ENCODE measurements around the gene GIPC2.
"Not testable (repeated sequence)": the region's sequence is repeated elsewhere in the genome, so short reads cannot be mapped to it uniquely, and the experiment has no call there.

Gene GIPC2

DNA sequence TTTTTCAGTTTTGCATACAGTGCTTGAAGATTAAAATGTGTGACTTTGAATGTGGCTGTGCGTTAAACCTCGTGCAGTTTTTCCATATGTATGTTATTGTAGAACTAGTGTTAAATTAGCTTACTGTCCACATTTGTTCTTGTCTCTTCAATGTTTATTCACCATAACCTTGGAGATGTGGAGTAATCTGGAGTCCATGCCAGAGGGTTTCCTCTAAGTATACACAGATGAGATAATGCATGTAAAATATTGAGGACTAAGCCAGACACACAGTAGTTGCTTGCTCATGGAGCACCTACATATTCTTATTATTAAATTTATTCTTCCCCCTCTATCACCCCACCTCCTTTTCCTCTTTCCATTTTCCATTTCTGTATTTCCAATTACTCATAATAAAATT, 7.7 kb upstream of the GIPC2 start:
- peak; percentile 10 for DNase-seq

DNA sequence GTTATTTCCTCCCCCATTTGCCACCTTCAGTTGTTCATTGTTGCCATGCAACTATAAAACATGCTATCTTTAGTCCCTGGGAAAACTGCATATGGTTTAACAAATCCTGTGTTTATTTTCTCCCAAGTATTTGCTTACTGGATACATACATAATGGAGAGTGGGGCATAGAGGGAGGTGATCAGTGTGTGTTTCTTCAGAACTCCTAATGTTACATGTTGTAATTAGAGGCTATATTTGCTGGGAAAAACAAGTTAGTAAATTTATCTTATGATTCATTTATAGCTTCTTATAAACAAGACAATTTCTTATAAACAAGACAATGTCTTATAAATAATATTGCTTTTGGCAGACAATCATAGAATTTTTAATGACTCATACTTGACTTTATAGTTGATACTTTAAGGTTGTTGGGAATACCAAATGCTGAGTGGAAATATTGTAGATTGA, 7.3 kb upstream of the GIPC2 start:
- no peak for DNase-seq

DNA sequence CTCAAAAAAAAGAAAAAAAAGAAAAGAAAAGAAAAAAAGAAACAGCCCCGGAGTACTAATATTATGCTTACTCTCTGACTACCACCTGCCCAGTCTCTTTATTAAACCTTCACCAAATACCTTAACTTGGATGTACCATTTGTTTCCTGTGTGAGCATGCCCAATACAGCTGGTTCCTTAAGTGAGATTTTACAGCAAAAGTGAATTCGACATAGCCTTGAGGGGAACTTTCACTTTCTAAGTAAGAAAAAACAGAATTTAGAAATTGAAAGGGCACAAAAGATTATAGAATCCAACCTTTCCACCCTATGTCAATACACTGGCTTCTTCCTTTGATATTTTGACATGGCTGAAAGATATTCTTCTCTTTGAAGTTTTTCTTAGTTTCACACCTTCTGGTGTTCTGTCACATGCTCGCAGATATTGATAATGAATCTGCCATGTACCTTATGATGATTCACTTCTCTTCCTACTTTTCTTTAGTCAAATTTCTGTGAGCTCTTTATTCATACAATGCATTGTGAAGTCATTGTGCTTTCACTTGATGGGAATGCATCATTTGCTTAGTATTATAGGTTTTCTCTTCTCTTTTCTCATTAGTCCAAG, 5.2 kb upstream of the GIPC2 start:
- DNase-seq: no peak

DNA sequence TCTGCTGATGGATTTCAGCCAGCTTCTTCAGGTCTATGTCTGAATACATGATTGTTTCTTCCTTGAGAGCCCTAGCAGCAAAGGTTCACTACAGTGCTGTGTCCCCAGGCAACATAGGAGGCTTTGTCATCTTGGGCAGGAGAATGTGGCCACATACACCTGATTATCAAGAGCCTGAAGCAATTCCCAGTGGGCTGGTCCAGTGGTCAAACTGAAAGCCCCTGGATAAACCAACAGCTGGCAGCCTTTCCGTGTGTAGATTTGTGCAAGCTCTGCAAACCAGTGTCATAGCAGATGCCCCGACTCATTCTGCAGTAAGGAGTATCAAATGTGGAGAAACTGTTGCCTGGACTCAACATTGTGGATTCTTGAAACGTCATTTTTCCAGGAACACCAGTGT, 2.3 kb upstream of the GIPC2 start:
- no peak for DNase-seq

DNA sequence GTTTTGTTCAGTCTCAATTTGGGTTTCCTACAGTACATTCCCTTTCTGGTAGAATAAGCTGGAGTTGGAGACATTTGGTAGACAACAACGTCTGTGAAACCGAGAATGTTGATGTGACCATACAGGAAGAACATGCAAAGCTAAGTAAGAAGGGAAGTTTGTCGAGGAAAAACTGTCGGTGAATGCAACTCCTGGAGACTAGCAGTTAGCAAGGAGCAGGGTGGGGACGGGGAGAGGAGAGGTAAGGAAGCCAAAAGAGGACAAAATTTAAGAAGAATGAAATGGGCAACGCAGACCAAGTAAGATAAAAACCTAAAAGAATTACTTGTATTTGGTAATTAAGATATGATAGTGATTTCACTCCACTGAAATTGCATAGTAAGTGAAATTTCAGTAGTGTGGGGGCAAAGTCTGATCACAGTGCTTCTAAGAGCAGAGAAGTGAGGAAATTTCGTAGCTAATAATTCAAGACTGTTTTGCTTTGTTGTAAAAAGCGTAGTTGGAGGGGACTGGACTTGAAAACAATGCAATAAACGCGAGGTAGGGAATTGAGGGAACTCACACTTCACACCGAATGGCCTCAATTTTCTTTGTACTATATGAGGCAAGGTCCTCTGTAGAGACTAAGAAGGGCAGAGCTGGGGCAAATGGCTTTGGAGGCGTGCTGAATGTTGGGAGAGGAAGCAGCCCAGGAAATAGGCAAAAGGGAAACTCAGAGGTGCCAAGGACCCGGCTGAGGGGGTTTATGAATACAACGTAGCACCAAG, 787 bp upstream of the GIPC2 start:
- no peak for DNase-seq

DNA sequence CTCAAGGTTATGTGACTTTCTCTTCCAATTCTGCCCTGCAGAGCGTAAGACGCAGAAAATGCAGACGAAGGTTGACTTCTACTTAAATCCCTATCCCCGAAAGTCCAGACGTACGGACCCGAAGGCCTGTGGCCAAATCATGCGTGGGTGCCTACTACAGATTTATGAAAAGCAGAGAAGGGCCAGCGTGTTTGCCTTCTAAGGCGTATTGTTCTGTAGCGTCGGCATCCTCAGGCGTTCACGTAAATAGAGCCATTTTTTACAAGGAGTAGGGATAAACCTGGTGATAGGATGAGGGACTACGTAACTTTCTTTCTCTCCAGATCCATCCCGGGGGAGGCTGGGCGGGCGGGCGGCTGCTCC, 222 bp upstream of the GIPC2 start:
- DNase-seq: no peak

DNA sequence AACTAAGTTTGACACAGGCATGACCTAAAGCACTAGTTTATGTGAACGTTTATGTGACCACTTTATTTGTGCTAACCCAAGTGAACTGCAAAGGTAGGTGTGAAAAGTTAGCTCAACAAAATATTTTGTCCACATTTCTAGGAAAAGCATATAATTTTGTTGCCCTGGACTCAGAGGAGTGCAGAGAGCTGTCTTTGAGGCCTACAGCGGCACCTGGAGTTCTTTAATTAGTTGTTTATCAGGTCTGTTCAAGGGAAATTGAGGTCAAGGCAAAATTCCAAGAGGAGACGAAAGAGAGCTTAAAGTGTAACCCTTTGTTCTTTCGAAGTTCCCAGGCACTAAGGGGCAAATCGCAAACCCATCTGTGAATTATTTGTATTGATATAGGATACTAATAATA, 1.3 kb downstream of the GIPC2 start:
- no peak for DNase-seq

DNA sequence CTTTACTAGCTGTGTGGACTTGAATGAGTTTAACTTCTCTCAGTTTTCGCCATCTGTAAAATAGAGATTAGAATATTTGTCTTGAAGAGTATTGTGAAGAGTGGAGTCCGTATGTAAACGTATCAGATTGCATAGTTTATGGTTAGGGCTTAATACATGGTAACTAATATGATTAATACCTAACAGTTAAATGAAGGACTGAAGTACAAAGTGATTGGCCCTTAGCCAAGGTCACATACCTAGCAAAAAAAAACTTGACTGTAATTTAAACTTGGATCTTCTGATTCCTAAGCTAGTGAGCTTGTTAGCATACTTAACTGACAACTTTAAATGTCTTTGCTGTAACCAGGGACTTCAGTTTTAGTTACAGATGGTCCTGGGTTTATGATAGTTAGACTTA, 1.9 kb downstream of the GIPC2 start:
- DNase-seq: no peak

DNA sequence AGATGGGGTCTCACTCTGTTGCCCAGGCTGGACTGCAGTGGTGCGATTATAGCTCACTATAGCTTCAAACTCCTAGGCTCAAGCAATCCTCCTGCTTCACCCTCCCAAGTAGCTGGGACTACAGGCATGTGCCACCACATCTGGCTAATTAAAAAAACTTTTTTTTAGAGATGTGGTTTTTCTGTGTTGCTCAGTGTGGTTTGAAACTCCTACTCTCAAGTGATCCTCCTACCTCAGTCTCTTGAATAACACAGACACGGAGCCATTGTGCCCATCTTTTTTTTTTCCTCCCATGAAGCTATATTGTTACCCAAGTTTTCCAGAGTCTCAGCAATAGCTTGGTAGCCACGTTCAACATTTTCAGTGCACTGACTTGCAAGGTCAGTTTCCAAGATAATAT, 2.7 kb downstream of the GIPC2 start:
- DNase-seq: no peak

DNA sequence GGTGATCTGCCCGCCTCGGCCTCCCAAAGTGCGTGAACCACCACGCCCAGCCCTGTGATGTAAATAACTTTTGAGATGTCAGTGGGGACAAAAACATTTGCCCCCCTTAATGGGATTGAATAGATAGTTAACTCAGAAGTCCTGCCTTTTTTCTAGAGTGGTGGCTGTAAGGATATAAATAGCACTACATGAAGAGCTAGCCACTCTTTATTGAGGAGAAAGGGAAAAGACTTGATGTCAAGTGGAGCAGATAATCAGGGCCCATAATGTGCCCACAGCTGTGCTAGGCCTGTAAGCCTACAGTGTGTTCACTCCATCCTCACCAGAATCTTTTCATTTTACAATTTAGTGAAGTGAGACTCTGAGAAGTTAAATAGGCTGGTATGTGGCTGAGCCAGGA, 3.6 kb downstream of the GIPC2 start:
- no peak for DNase-seq

DNA sequence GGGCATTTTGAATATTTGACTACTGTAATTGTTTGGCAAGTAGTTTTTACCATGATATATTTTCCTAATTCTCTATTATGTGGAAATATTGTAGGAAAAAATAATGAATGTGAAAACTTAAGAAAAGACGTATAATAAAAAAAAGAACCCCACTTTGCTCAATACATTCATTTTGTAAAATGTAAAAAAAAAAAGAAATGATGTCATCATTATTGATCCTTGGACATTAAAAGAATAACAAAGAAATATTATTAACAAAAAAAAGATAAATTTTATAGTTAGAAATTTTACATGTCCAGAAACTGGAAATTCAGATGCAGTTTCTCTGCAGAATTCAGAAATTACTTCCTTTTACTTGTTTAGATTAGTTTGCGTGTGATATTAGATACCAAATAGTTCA, 5.2 kb downstream of the GIPC2 start:
- DNase-seq: no peak

DNA sequence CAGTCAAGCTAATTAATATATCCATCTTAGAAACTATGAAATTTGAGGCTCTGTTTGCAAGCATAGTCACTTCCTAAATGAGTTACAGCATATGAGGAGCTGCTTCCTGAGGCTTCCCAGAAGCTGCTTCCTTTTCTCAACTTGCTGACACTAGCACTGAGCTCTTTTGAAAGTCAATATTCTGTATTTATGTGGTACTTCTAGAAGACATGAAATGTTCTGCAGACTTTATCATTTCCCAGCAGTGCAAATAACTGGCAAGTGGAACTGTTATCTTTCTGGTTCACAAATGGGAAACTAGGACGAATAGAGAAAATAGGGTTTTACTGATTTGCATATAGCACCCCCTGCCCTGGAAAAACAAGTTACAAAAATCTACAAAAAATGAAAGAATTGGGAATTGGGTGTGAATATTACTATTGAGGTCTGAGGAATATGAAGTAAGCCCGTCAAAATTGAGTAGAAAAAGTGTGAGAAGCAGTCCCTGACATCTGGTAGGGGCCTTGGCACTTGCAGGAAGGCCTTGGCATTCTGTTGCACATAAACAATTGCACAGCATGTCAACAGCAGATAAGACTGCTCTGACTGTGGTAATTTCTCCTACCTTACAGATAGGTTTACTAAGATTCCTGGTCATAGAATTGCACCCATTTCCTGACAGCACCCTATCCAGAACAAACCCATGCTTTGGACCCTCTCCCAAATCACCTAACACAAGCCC, 7.1 kb downstream of the GIPC2 start:
- no peak for DNase-seq

DNA sequence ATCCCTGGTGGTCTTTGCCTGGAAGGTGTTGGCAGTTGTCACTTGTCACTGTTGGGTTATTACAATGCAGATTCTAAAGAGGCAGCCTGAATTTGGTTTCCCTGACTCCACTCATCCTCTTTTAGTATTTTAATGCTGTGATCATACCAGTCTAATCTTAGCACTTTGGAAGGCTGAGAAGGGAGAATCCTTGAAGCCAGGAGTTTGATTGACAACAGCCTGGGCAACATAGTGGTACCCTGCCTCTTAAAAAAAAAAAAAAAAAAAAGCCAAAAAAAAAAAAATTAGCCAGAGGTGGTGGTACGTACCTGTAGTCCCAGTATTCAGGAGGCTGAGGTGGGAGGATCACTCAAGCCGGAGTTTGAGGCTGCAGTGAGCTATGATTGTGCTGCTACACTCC, 7.7 kb downstream of the GIPC2 start:
- DNase-seq: no peak

DNA sequence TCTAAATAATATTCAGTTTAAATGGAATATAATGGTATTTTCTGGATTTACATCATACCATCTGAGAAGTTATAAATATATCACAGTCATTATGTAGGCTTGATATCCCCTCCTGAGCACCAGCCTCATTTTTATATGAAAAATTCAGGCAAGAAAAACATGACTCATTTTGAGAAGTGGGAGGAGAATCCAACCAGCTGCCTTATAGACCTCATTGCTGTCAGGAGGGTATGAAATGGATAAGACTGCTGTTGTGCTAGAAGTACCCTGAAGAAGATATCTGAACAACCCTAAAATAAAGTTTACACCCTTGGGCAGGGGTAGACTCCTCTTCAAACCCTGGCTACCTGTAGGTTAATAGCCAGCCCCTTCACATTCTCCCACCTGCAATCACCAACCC, 8.8 kb downstream of the GIPC2 start:
- no peak for DNase-seq

DNA sequence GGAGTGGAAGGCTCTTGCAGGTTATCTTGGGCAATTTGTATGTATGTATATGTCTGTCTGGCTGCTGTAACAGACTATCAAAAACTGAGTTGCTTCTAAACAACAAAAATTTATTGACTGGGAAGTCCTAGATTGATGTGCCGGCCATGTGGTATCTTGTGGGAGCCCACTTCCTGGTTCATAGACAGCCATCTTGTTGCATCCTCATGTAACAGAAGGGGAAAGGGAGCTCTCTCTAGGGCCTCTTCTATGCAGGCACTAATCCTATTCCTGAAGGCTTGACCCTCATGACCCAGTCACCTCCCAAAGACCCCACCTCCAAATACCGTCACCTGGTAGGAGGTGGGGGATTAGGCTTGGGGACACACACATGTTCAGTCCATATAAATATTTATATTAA, 9.2 kb downstream of the GIPC2 start:
- no peak for DNase-seq

DNA sequence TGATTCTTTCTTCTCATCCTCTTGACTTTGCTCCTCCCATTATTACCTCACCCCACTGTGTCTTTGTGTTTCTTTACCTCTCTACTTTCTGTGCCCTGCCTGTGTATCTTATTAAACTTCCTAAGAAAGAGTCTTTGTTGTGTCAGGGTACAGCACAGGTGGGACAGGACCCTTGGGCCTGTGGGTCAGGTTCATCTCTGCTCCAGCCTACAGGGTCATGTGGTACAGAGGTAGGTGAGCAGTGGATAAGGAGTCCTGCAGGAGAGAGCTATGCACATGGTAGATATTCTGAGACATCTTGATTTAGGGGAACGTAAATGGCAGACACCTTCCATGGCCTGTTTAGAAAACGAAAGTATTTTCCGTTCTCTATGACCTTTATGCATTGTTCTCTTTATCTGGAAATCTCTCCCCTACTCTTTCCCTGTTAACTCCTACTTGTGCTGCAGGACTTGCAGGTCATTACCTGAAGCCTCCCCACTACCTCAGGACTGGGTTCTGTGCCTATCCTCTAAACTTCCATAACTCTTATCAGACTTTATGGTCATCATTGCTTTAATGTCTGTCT, 9.9 kb downstream of the GIPC2 start:
- no peak for DNase-seq

DNA sequence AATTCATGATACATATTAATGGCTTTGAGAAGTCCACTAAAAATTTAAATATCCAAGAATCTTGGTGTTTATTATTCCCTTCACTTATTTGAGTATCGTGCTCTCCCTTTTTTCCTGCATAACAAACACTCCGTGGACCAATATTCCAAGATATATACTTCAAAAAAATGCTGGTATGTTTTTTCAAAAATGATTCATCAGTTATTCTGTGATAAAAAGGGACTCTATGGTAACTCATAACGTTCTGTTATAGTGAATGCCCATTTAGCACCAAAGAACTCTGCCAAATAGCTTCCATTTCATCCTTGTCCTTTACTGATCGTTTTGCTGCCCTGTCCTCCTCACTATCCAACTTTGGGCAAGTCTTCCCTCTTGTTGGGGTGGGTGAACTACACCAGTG, 12.9 kb downstream of the GIPC2 start:
- DNase-seq: no peak

DNA sequence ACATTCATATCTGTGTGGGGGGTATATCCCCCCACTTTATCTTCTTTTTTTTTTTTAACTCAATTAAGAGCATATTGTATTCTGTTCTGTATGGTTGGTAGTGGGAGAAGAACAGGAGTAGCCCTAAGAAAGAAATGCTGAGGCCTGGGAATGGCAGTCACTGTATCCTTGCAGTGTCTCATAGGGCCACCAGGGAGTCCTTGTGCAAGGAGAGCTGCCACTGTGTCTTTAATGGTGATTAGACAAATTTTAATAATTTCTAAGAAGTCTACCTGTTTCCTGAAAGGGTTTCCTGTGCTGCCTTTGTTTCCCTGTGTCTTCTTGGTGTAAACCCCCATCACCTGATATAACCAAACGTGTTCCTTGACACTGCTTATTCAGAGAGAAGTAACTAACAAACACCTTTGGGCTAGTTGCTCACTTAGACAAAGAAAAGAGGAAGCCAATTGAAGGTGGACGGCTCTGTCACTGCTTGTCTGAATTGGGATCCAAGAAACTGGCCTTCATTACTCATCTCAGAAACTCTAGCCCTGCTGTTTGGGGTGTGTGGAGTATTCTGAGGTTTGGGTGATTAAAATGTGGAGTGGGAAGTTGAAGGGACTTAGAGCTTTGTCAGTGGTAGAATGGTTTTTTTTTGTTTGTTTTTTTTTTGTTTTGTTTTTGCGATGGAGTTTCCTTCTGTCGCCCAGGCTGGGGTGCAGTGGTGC, 15.2 kb downstream of the GIPC2 start:
- DNase-seq: no peak

DNA sequence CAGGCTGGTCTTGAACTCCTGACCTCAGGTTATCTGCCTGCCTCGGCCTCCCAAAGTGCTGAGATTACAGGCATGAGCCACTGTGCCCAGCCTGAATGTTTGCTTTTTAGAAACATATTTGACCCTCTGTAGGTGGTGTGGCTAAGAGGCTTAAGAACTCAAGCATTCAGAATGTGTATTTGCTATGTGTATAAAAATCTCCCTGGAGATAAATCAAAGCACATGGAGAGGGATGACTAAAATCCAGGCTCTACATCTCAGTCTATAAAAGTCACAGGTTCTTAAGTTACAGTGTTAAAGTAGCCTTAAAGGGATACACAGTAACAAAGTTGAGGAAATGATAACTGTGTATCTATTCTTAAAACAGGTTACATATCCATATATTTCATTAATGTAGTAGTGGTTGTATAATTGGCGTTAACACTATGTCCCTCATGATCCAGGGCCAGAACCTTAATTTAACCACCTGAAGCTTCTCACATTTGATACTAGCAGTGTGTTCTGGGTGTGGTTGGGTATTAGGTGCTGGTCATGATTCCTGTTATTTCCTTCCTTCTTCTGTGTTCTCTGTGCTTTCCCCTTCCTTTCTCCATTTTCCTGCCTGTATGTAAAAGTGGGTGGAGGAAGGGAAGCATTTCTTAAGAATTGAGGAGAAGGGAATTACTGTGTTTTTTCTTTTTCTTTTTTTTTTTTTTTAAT, 16.2 kb downstream of the GIPC2 start:
- peak; percentile 82 for DNase-seq

DNA sequence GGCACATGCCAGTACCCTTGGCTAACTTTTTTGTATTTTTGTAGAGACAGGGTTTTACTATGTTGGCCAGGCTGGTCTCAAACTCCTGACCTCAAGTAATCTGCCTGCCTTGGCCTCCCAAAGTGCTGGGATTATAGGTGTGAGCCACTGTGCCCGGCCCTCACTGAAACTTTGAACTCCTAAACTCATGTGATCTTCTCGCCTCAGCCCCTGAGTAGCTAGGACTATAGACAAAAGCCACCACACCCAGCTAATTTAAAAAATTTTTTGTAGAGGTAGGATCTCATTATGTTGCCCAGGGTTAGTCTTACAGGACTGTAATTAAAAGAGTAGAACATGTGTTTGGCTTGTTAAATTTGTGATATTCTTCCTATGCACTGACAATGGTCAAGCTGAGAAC, 19.1 kb downstream of the GIPC2 start:
- DNase-seq: not testable (repeated sequence)

DNA sequence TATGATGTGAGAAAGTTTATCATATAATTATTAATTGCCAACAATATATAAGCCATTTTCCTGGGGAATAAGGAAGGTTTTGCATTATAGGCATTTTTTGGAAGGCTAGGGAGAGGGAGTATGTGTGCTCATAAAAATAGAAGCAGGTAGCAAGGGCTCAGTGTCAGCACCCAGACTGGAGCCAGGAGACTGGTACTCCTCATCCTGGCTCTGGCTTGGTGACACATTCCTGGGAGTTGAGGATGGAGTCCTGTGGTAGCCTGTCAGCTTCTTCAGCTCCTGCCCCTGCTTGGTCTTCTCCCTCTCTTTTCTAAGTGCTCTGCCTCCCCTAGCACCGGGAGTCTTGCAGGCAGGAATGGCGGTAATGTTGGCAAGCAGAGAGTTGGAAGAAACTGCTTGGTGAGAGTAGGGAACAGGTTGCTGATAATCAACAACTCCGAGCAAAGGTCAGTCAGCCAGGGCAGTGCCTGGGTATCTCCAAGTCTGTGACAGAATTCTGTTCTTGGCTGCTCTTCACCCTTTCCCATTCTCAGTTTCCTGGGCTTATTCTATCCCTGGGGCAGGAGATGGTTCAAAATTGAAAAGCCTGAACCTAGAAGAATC, 23.0 kb downstream of the GIPC2 start:
- DNase-seq: no peak

DNA sequence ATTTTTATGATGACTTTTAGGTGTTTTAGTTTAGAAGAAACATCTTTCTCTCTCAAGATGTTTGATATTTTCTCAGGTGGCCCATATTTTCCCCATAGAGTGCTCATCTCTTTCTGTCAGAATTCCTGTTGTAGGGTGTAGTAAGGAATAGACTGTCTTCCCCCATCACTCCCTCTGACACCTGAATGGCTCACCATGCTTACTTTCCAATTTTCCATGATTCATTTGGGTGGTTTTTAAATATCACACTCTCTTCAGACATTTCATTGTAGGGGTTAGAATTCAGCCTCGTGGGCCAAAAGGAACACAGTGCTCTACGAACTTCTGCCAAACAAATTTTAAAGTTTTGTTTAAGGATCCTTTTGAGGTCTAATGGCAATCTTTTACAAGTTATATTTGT, 24.0 kb downstream of the GIPC2 start:
- DNase-seq: no peak

Measured in fibroblast of skin of right biceps (primary cell).